Muscle of back (tissue), 13 donors: Measurements from ENCODE around the gene POU2AF1. TPM values are rescaled to one million over a fixed set of nuclear protein-coding genes. Genes with fewer than 3 reads are reported as not detected.
A peak's percentile ranks its signal among the peaks of the same experiment; 100 is the strongest.

Experiments
- DNase-seq, 3 donors: peaks; one replicate each; pipeline versions ENCODE4 v3.0.0 to v3.0.0-alpha.2; 2013
- long read RNA-seq, 9 donors: transcript quantifications; one replicate each; lab custom pipeline, GENCODE V29; 2026
- polyA plus RNA-seq, 10 donors: library from polyadenylated mRNA; unstranded; fragments of 120-200 nt; gene quantifications; one replicate each; pipeline ENCODE4 v1.2.1, GENCODE V29; 2013; ENCODE audit not compliant: insufficient read length in 10 of 10

Gene POU2AF1, protein sequence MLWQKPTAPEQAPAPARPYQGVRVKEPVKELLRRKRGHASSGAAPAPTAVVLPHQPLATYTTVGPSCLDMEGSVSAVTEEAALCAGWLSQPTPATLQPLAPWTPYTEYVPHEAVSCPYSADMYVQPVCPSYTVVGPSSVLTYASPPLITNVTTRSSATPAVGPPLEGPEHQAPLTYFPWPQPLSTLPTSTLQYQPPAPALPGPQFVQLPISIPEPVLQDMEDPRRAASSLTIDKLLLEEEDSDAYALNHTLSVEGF
- polyA plus RNA-seq, result under 1 TPM in 9 of 10 donors, not detected in 1; 0.06 to 0.45 (median 0.27) TPM
- long read RNA-seq, donor 1, result 0 reads
- long read RNA-seq, donor 2, result 0 reads
- long read RNA-seq, donor 3, result 0 reads
- long read RNA-seq, donor 4, result 0 reads
- long read RNA-seq, donor 5, result 0 reads
- long read RNA-seq, donor 6, result 0 reads
- long read RNA-seq, donor 7, result 0 reads
- long read RNA-seq, donor 8, result 0 reads
- long read RNA-seq, donor 9, result 0 reads

DNA sequence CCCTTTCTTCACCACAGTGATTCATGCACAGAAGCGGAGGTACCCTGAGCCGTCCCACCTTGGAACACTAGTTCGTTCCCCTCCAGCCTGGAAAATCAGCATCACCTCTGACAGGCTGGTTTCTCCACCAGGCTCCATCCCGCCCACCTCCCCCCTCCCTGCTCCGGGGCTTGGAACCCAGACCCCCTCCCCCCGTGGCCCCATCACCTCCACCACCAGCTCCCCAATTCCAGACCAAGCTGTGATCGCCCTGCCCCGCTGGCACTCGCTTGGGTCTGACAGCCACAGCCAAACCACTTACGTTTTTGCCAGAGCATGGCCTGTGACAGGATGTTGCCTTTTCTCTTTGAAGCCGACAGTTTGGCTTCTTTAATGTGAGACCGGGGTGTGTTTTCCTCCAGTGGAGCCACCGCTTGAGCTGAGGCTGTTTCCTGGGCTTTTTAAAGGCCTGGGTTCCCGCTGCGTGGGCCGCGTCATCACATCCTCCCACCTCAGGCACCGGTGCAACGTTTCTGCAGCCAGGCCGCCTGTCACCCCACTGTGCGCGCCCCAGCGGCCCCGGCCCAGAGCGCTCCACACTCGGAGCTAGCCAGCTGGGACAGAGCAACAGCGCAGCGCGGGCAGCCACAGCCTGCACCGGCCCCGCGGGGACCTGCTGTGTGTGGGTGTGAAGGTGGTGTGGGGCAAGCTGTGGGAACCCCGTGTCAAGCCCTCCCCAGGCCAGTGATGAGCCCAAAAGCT is at the start of gene POU2AF1:
Gene POU2AF1 (minus strand): TSS at position 415 of the 741 bp plus-strand sequence. CDS start 98 bp downstream, at position 317.
- DNase-seq, result peak in 1 of 3 donors; percentile 43

DNA sequence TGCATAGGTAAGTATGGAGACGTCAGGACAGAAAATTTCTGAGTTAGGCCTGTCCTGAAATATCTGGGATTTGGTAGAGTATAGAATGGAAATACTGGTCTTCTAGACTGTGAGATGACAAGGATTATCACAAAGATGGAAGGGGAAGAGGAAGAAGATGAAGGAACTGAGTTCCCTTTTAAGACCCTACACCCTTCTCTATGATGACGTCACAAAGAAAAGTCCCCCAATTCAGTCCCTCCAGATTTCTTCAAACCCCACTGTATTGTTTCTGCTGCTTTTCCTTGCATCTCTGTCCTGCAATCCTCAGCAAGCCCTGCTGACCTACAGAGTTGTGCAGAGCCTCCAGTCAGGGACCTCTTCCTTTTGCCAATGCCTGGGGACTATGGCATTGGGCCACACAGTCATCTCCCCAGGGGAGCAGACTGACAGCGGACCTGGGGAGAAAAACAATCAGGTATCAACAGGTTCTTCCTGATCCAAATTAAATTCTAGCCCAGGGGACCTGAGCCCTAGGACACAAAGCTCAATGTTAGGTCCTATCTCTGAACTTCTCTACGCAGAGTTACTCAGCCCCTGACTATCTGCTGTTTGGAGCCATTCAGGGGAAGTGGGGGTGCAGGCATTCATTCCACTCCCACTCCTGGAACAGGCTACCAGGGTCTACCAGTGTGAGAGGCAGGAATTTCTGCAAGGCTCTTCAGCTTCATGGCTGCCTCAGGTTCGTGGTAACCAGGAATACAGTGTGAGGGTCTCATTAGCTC is 49.2 kb upstream of the POU2AF1 start:
- DNase-seq, result no peak

DNA sequence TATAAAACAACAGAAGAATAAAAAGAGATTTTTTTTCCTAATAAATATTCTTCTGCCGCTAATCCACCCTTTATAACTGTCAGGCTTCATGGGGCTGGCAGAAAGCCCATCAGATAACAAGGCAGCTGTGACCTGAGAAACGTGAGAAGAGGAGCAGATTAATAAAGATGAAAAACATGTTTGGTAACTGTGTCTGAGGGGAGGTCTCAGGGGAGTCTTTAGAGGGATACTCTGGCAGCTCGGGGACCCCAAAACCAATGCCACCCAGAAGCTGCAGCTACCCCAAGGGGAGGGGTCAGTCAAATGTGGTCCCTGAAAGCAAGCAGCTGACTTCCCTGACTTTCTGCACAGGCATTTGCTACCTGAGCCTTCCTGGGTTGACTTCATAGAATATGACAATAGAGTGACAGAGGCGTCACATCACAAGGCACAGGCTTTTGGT is 48.4 kb upstream of the POU2AF1 start:
- DNase-seq, result no peak

DNA sequence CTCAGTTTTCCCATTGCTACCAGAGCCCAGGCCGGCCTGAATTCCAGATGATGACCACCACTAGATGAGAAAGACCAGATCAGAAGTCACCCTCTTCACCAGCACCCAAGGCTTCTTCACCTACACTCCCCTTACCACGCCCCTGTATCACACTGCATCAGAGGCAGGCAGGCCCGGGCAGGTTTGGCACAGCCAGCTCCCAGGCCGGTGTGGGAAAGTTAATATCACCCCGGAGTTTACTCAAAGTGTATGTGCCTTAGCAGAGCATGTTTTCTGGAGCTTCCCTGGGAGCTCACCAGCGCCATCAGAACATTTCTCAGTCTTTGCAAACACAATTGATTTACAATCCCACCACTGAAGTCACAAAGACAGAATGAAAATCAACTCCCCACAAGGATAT is 47.5 kb upstream of the POU2AF1 start:
- no peak for DNase-seq

DNA sequence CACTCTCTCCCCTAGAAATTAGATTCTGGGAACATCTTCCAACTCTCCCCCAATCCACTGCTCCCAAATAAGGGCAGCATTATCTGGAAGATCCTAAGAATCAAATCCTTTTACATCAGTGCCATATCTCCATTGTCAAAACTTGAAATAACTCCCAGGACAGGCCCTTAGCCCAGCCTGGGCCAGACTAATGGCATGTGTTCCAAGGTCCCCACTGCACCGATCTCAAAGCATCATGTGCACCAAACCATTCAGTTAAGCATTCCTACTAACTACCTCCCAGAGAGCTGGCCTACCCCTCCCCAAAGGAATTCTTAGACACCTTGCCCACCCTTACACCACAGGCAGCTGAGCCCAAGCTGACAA is 44.2 kb upstream of the POU2AF1 start:
- DNase-seq, result no peak

DNA sequence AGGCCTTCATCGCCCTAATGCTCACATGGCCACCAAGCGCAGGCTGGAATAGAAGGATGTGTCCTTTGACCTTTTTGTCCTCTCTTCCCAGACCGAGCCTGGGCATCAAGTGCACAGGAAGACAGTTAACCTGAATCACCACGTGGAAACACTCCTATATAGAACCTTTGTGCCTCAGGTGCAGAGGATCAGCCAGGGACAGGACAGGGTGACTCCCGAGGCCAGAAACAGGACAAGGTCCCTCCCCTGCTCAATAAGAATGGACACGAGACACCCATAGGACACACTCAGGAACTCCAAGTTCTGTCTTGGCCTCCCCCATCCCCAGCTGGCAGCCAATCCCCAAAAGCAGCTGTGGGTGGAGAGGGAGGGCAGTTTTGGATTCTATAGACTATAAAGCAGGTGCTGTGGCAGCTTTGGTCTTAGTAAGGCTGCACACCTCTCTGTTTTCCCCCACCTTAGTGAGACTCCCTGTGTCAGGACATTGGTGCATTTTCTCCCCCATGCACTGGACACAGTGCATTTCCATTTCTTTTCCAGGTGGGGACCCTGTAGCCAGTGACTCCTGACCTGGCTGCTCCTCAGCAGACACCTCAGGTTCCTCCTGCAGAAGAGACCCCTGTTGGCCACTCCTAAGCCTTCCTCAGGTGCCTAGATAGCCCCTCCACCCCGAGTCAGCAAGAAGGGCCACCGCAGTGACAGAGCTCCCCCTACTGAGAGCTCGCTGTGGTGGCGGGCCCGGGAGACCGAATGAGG is 43.6 kb upstream of the POU2AF1 start:
- DNase-seq, result peak in 2 of 3 donors; percentile 41 to 64

DNA sequence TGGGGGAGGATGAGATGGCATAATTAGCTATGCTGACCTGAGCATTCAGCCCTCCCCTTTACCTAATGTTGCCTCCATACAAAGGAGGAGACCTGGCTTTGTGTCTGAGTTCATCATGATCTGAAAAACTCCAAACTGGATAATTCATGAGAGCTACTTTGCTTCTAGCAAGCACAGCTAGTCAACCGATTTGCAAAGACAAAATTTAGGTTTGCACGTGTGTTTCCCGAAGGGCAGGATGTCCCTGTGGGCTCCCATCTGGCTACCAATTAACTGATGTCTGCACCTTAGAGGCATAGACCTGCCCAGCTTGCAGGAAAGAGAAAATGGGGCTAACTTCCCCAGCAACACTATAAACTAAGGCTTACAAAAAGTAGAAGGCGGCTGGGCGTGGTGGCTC is 42.2 kb upstream of the POU2AF1 start:
- no peak for DNase-seq

DNA sequence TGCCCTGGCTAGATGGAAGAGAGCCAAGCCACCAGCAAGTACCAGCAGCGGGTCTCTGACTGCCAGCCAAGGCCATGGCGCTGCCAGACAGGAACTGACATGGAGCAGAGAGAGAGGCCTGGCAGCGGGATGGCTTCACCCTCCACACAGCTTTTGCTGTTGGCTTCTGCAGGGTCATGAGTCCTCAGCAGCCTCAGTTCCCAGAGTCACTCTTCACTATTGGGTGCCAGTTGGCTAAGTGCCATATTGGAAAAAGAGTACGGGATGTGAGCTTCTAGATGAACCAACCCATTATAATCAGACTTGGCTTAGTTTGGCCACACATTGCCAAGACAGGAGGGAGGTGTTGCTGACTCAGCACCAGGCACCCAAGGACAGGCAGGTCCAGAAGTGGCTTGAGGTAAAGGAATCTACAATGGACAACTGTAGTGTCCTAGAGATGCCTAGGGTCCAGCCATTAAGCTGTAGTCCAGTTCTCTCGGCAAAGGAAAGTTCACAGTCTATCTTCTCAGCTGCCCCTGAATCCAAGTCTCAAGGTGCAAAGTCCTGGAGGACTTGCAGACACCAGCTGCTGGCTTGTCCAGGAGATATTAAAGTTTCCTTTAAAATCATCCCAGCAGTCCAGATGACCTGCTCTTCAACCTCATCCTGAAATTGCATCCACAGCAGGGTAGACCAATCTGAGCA is 40.7 kb upstream of the POU2AF1 start:
- DNase-seq, result no peak

DNA sequence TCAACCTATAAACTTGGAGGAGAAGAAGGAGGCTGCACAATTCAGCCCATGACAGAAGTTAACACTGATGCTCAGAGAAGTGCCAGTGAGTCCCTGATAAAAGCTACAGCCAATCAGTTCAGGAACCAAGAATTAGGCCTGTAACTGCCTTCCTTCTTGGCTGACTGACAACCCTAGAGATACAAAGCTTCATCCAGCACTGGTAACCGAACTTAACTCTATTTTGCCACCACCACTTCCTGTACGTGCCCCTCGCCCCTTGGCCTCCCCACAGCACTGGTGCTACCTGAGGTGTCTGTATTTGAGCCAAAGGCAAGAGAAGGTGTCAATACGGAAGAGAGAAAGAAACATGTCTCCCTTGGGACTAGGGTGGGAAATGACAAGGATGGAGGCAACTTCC is 40.1 kb upstream of the POU2AF1 start:
- DNase-seq, result no peak

DNA sequence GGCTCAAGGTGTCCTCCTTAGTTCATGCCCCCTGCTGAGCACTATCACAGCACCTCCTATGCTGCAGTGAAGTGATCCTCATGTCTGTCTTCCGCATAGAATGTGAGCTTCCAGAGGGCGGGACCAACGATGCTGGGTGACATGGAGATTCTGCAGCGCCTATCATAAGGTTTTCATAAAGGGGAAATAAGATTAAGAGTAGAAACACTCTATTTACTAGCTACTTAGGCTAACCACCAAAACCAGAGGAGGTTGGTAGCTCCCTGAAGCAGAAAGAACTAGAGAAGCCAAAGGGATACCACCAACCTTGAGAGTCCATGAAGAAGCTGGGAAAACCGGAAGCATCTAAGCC is 39.3 kb upstream of the POU2AF1 start:
- no peak for DNase-seq

DNA sequence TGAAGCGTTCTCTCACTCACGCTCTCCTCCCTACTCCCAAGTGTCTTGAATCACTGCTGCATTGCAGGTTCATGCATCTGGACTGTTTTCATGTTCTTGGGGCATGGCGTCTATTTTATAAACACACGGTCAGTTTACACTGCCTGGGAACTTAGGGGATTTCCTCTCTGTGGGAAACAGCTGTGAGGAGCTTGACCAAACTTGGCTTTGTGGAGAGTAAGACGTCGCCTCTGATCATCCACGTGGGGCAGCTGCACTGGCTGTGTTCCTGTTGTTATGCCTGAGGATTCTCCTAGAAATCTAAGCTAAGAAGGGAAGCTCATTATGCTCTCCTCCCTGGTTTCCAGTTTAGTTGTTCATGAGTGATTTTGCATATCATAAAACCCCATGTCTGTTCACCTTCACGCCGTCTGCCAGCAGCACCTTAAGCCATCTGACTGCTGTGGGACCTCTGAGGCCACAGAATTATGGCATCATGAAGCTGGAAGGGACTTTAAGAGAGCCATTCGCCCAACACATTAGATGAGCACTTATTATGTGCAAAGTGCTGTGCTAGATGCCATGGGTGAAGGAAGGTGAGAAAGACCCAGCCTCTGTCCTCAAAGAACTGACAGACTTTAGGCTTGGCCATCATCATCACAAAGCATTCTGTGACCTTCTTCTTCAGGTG is 38.8 kb upstream of the POU2AF1 start:
- peak; percentile 69 to 94 (median 81) for DNase-seq

DNA sequence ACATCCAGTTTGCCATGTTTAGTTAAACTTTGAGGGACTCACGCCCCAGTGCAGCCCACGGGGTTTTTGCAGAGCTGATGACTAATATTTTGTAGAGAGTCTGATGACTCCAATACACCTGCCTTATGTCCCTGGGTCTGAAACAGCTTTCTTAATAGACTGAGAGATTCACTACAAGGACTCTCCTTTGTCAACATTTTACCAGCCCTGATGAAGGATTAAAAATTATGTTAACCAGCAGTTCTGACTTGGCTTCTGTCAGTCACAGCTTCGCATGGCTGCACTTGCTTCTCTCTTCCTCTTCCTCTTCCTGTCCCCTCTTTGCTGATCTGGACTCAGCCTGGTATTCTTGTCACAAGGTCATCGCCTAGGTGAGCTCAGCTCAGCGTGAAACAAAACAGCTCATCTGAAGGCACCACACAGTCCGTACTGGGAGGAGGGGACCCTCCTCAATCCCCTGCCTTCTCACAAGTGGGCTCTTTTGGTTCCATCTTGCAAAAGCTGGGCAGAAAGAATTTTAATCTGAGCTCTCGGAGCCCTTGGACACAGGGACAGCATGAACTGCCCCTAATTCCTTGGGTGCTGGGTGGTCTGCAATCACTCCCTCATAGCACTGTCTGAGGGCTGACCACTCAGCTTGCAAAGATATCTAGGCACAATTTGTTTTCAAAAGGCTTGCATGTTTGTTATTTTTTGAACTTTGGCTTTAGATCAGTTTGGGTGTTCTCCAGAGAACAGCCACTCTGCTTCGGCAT is 38.1 kb upstream of the POU2AF1 start:
- peak in 1 of 3 donors; percentile 56 for DNase-seq

DNA sequence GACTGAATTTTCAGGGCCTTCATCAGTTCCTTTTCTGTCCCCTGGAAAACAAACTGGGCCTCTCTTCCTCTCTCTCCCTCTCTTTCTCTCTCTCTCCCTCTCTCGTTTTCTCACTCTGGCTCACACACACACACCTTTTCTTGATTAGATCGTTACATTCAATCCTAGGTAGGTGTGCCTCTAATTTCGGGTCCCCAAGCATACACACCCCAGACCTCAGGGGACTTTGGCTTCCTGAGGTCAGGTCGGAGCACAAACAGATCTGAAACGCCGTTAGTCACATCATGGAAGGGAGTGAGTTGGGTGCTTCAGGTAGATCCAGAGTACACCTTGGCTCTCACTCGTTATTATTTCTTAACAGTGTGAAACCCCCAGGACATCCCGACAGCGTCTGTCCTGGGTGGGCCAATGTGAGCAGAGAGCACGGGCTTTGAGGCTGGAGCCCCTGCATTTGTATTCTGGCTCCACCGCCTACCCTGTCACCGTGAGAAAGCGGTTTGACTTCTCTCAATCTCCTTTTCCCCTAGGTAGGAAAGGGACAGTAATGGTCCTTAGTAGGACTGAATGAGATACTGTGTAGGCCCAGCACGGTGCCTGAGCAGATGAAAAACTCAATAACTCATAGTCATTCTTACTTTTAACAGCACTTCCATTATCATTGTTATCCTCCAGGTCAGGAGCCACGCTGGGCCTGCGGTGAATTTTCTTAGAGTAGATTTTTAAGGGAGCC is 37.3 kb upstream of the POU2AF1 start:
- no peak for DNase-seq

DNA sequence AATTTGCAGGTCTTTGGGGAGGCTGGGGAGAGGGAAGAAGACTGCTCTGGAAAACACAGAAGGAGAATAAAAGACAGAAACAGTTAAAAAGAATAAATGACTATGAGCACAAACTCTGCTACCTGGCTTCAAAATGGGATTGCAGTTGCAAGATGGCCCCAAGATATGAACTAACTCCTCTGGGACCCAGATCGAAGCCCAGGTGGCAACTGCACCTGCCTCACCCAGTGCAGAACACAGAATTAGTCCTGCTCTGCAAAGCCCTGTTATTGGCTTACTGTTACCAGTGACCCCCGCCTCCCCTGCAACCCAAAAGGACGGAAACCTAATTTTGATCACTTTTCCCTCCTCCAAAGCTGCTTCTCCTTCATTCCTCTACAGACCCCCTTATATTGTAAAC is 35.9 kb upstream of the POU2AF1 start:
- DNase-seq, result no peak

DNA sequence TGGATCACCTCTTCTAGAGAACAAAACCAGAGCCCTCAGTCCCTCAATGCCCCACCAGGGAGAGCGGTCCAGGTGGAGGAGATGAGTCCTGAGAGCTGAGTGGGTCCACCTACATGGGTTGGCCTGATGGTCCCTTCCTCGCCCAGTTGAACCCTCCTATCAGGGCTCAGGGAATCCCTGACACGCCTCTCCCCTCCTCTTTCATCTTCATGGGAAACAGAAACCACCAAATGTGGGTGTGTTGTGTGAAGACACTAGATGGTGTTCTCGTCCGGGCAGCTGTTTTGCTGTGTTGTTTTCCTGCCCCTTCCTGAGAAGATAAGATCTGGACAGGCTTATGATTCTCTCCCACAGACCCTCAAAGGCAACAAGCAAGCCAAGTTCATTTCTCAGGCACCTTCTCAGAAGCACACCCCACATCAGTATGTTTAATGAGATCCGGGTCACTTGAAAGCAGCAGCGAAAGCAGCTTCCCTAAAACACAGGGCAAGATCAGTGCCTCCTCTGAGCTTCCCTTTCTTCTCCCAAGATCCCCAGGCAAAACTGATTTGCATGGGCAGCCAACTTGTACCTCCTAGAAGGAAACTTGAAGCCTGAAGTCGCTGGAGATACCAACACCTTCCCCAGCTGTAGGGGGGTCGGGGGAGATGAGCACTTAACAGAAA is 35.3 kb upstream of the POU2AF1 start:
- DNase-seq, result no peak

DNA sequence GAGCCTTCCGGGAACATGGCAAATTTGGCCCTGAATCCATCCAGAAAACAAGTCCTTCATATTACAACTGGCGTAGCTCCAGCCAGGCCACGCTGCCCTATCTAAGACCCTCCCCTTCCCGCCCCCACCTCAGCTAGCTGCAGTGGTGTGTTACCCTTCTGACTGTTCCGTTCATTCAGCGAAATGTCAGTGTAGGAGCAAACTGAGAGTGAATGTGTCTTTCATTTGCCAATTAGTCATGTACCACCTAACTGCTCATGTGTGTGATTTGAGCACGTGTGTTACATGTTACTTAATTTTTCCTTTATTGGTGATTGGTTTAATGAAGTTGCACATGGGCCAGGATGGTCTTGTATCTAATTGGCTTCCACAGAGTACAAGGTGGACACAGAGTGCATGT is 34.8 kb upstream of the POU2AF1 start:
- no peak for DNase-seq

DNA sequence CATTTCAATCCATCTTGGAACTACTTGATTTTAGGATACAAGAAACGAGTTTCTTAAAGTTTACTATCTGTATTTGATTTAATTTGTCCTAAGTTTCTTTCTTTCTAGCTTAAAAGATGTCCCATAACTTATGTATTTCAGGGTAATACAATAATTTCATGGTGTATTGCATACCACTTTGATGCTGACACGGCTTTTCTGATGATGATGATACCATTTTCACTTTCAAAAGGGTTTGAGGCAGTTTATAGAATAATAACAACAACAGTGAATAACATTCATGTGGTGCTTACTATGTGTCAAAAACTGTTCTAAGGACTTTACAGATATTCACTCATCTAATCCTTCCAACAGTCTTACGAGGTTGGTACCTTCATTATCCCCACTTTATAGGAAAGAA is 33.2 kb upstream of the POU2AF1 start:
- DNase-seq, result no peak

DNA sequence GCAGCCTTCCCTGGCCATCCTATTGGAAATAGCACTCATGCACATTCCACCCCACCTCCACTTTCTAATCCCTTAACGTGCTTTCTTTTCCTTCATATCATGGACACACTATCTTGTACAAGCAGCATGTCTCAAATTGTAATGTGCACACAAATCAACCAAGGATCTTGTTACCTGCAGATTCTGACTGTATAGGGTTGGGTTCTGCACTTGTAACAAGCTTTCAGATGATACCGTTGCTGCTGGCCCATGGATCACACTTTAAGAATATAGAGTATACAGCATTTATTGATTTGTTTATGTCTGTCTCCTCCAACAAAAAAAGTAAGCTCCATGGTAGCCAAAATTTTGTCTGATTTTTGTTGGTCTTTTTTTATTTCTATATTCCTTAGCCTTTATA is 32.4 kb upstream of the POU2AF1 start:
- no peak for DNase-seq
